ENCODE data around the gene SCLT1. TPM values are rescaled to one million over a fixed set of nuclear protein-coding genes. Genes with fewer than 3 reads are reported as not detected.

The SCLT1 gene
- total RNA-seq, 1 experiment from 2014 or later: 11.3 TPM

DNA sequence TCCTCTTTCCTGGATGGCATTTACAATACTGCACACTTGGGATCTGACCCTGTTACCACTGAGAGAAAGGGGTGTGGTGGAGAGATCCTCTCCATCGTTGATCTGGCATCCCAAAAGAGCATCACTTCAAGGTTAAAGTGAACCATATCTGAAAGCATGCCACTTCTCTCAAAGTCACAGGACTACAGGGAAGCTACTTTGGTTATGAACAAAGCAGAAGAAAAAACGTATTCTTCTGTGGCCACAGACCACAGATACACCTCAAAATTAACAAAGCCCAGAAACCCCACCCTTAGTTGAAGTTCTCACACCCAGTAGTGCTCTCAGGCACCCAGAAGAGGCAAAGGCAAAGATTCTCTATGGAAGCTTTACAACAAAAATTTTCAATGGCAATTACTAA lies 175.6 kb downstream of the SCLT1 start:
- H3K4me2 ChIP-seq (ENCODE audit: insufficient read depth, insufficient read length, low read length): no peak overlapping the region
- H3K14ac ChIP-seq (ENCODE audit: insufficient read depth, low read length): no peak overlapping the region
- no peak overlapping the region for H4K8ac ChIP-seq (replicated peaks; ENCODE audit: insufficient read length, low read depth, low read length)
- H2BK120ac ChIP-seq (ENCODE audit: low read depth, low read length, poor library complexity, severe bottlenecking): no peak overlapping the region
- H3K9me3 ChIP-seq (ENCODE audit: control insufficient read depth, low read depth, low read length): no peaks in the 10 kb centered on the region
- no peak overlapping the region for H4K5ac ChIP-seq (ENCODE audit: insufficient read length, low read depth, low read length)
- no peaks in the 10 kb centered on the region for H3K79me2 ChIP-seq (ENCODE audit: insufficient read depth, low read length)
- H3K27ac Mint-ChIP-seq: no peak overlapping the region
- no peak overlapping the region for H3K4me3 Mint-ChIP-seq
- no peaks in the 10 kb centered on the region for H3K36me3 Mint-ChIP-seq (ENCODE audit: insufficient read depth in 1 of 3, low read depth in 3 of 3)
- no peak overlapping the region for H3K9ac ChIP-seq (ENCODE audit: extremely low read depth, insufficient read length, low read length)
- no peaks in the 10 kb centered on the region for H3K4me1 ChIP-seq (ENCODE audit: insufficient read depth, low read length)
- no peak overlapping the region for H2BK5ac ChIP-seq (ENCODE audit: insufficient read length, low read length)
- no peak overlapping the region for H2BK15ac ChIP-seq (ENCODE audit: low read depth, low read length)
- H3K9me3 Mint-ChIP-seq: no peaks in the 10 kb centered on the region
- no peak overlapping the region for H2AK5ac ChIP-seq (ENCODE audit: insufficient read length, low read length)
- no peak overlapping the region for H3T11ph ChIP-seq (ENCODE audit: low read length)
- H3K4me1 Mint-ChIP-seq: no peaks in the 10 kb centered on the region
- H3K27me3 ChIP-seq (ENCODE audit: insufficient read depth, low read length): no peaks in the 10 kb centered on the region
- H3K27me3 Mint-ChIP-seq (ENCODE audit: low read depth): no peaks in the 10 kb centered on the region
- no peak overlapping the region for H2BK20ac ChIP-seq (ENCODE audit: low read depth, low read length, poor library complexity, severe bottlenecking)
- no peak overlapping the region for H3K23ac ChIP-seq (ENCODE audit: insufficient read length, low read depth, low read length)
- no peak overlapping the region for H2BK12ac ChIP-seq (ENCODE audit: insufficient read length, low read depth, low read length)
- no peaks in the 10 kb centered on the region for H3K79me1 ChIP-seq (ENCODE audit: insufficient read depth, low read depth, low read length, poor library complexity, severe bottlenecking)
- no peak overlapping the region for H4K91ac ChIP-seq (ENCODE audit: insufficient read length, low read depth, low read length)
- H3K4ac ChIP-seq (ENCODE audit: low read depth, low read length): no peak overlapping the region
- no peaks in the 10 kb centered on the region for H3K23me2 ChIP-seq (ENCODE audit: insufficient read length, low read depth, low read length, poor library complexity, severe bottlenecking)
- TF ChIP-seq, protein P1, sequence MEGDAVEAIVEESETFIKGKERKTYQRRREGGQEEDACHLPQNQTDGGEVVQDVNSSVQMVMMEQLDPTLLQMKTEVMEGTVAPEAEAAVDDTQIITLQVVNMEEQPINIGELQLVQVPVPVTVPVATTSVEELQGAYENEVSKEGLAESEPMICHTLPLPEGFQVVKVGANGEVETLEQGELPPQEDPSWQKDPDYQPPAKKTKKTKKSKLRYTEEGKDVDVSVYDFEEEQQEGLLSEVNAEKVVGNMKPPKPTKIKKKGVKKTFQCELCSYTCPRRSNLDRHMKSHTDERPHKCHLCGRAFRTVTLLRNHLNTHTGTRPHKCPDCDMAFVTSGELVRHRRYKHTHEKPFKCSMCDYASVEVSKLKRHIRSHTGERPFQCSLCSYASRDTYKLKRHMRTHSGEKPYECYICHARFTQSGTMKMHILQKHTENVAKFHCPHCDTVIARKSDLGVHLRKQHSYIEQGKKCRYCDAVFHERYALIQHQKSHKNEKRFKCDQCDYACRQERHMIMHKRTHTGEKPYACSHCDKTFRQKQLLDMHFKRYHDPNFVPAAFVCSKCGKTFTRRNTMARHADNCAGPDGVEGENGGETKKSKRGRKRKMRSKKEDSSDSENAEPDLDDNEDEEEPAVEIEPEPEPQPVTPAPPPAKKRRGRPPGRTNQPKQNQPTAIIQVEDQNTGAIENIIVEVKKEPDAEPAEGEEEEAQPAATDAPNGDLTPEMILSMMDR (conservative IDR thresholded peaks at IDR 0.05): no peak
- H4K20me1 ChIP-seq (ENCODE audit: control insufficient read depth, insufficient read depth, insufficient read length): no peaks in the 10 kb centered on the region
- WGBS (ENCODE audit: extremely low coverage, insufficient read length, low lambda C conversion rate): no CpG with 5 or more reads among the region's 2 CpGs
- no peak overlapping the region for H2AFZ ChIP-seq (ENCODE audit: low read length)
- no peak overlapping the region for H3K18ac ChIP-seq (ENCODE audit: insufficient read length, low read depth, low read length)
- no peak overlapping the region for H3K27ac ChIP-seq (ENCODE audit: insufficient read length, low read depth, low read length)
- no peak for DNase-seq
- no peak overlapping the region for H3K56ac ChIP-seq (ENCODE audit: insufficient read length, low read depth, low read length)
